K562 (cell line): ENCODE data around the gene QSOX2.

Experiments
- CEBPB ChIP-seq: fragments of 450-650 bp; IDR thresholded peaks from 2 replicates; pipeline ENCODE4 v1.6.1; 2016; ENCODE audit warnings: missing genetic modification characterization, missing compliant biosample characterization
- CREB1 ChIP-seq, 2 experiments: sonication (generic) in 1 of 2; formaldehyde crosslinking in 1 of 2; IDR thresholded peaks; 2 replicates each; pipeline versions ENCODE4 v1.6.1 to v1.8.0; 2012 to 2022; ENCODE audit warnings: inconsistent platforms in 1 of 2, mild to moderate bottlenecking in 1 of 2, missing genetic modification reagents in 1 of 2, moderate library complexity in 1 of 2
- E4F1 ChIP-seq: fragments of 250-450 bp; sonication (Bioruptor Pico); IDR thresholded peaks from 2 replicates; pipeline ENCODE4 v1.5.0; 2021; ENCODE audit warnings: mild to moderate bottlenecking, borderline replicate concordance
- ERF ChIP-seq: fragments of 450-650 bp; formaldehyde crosslinking; IDR thresholded peaks from 2 replicates; pipeline ENCODE4 v1.4.0; 2020; ENCODE audit warnings: mild to moderate bottlenecking, mixed read lengths
- FOSL1 ChIP-seq: fragments of 200-800 bp; sonication (Bioruptor generic); conservative IDR thresholded peaks from 2 replicates; pipeline ENCODE4 v1.6.1; 2016; ENCODE audit warnings: missing genetic modification characterization, missing compliant biosample characterization
- HMG20A ChIP-seq: fragments of 450-650 bp; formaldehyde crosslinking; conservative IDR thresholded peaks from 2 replicates; pipeline ENCODE4 v1.4.0; 2020; ENCODE audit warnings: mild to moderate bottlenecking, mixed read lengths
- HMGXB4 ChIP-seq: sonication (generic); formaldehyde crosslinking; IDR thresholded peaks from 2 replicates; pipeline ENCODE4 v1.8.1; 2023; ENCODE audit warnings: mild to moderate bottlenecking, missing genetic modification reagents
- HNRNPH1 ChIP-seq: fragments of 200-400 bp; formaldehyde crosslinking; optimal IDR thresholded peaks from 2 replicates; pipeline ENCODE3; 2017; ENCODE audit warnings: low read depth, mild to moderate bottlenecking, low read length, moderate library complexity
- KLF16 ChIP-seq: IDR thresholded peaks from 2 replicates; pipeline ENCODE4 v1.6.1; 2016; ENCODE audit warnings: antibody characterized with exemption
- PCBP1 ChIP-seq: fragments of 200-400 bp; formaldehyde crosslinking; IDR thresholded peaks from 2 replicates; pipeline ENCODE4 v1.6.1; 2018; ENCODE audit warnings: mild to moderate bottlenecking, low read depth, low read length; ENCODE audit not compliant: poor library complexity, severe bottlenecking
- ZNF121 ChIP-seq: sonication (generic); formaldehyde crosslinking; conservative IDR thresholded peaks from 2 replicates; pipeline ENCODE4 v1.8.0; 2022; ENCODE audit warnings: missing genetic modification reagents
- ZNF384 ChIP-seq: IDR thresholded peaks from 2 replicates; pipeline ENCODE4 v1.6.1; 2012; ENCODE audit warnings: low read depth, low read length, improper control_type of control experiment
- TF ChIP-seq, protein P1 (sequence below), 3 experiments: IDR thresholded peaks in 2 of 3; conservative IDR thresholded peaks in 1 of 3; 2 replicates each; pipeline ENCODE4 v1.5.1; 2011 to 2012; ENCODE audit warnings: low read length in 3 of 3, mild to moderate bottlenecking in 3 of 3, control low read depth in 2 of 3, improper control_type of control experiment in 1 of 3, inconsistent platforms in 1 of 3, low read depth in 1 of 3, mixed read lengths in 1 of 3, moderate library complexity in 1 of 3; ENCODE audit not compliant: insufficient read depth in 2 of 3
- TF ChIP-seq, protein P2 (sequence below): fragments of 450-650 bp; IDR thresholded peaks from 2 replicates; pipeline ENCODE4 v1.6.1; 2016; ENCODE audit warnings: missing biosample characterization, missing genetic modification characterization

DNA sequence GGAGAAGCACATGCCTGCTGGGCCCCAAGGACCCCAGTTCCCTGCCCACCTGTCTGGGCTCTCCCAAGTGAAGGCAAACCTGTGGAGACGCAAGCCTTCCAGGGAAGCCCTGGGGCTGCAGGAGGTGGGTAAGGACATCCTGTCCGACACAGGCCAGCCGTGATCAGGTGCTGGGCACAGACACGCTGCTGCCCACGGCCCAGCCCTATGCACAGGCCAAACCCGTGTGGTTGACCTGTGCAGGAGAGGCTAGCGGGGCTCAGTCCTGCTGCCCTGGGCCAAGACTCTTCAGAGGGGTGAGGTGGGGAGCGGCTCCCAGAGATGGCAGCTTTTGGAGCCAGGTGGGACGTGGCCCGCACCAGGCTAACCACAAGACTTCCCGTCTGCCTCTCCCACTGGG is 55.0 kb downstream of the QSOX2 start:
- no peak for TF ChIP-seq CEBPB (tag)
- no peak for TF ChIP-seq FOSL1
- TF ChIP-seq HMGXB4, result no peak
- TF ChIP-seq HMG20A, result no peak
- no peak for TF ChIP-seq HNRNPH1
- TF ChIP-seq, protein P1, sequence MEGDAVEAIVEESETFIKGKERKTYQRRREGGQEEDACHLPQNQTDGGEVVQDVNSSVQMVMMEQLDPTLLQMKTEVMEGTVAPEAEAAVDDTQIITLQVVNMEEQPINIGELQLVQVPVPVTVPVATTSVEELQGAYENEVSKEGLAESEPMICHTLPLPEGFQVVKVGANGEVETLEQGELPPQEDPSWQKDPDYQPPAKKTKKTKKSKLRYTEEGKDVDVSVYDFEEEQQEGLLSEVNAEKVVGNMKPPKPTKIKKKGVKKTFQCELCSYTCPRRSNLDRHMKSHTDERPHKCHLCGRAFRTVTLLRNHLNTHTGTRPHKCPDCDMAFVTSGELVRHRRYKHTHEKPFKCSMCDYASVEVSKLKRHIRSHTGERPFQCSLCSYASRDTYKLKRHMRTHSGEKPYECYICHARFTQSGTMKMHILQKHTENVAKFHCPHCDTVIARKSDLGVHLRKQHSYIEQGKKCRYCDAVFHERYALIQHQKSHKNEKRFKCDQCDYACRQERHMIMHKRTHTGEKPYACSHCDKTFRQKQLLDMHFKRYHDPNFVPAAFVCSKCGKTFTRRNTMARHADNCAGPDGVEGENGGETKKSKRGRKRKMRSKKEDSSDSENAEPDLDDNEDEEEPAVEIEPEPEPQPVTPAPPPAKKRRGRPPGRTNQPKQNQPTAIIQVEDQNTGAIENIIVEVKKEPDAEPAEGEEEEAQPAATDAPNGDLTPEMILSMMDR (IDR thresholded peaks at IDR 0.05 in 2 of 3, conservative IDR thresholded peaks at IDR 0.05 in 1 of 3; ENCODE audit: insufficient read depth in 2 of 3, low read depth in 1 of 3, low read length in 3 of 3), result no peak
- TF ChIP-seq ERF (CRISPR knock-in tag), result no peak
- no peak for TF ChIP-seq ZNF121 (CRISPR knock-in tag)
- no peak for TF ChIP-seq PCBP1
- no peak for TF ChIP-seq ZNF384
- TF ChIP-seq, protein P2, sequence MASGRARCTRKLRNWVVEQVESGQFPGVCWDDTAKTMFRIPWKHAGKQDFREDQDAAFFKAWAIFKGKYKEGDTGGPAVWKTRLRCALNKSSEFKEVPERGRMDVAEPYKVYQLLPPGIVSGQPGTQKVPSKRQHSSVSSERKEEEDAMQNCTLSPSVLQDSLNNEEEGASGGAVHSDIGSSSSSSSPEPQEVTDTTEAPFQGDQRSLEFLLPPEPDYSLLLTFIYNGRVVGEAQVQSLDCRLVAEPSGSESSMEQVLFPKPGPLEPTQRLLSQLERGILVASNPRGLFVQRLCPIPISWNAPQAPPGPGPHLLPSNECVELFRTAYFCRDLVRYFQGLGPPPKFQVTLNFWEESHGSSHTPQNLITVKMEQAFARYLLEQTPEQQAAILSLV (tag), result no peak
- no peak for TF ChIP-seq CREB1 (IDR thresholded peaks at IDR 0.05)
- no peak for TF ChIP-seq CREB1 (CRISPR knock-in tag; IDR thresholded peaks at IDR 0.05)
- TF ChIP-seq KLF16, result no peak
- TF ChIP-seq E4F1 (CRISPR knock-in tag), result no peak
